ENCODE measurements around the gene CASTOR2.
"Not testable (repeated sequence)": the region's sequence is repeated elsewhere in the genome, so short reads cannot be mapped to it uniquely, and the experiment has no call there.

The CASTOR2 gene

DNA sequence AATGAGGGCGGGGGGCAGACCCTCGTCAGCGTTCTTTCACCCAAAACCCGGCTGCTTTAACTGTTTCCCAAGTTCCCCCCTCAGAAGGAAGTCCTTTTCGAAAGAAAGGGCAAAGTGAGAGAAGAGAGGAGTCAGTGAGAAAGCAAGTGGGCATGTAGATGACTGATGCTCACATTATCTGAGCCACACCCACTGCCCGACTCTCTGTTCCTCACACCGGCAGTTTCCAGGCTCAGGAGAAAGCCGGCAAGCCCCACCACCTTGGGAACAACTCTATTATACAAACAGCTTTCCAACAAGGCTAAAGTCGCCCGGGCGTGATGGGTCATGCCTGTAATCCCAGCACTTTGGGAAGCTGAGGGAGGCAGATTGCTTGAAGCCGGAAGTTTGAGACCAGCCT lies 86.0 kb downstream of the CASTOR2 start:
- DNase-seq (ENCODE audit: low spot score) = no peak

- DNase-seq (ENCODE audit: low spot score) = no peak
These were observed 90.2 kb downstream of the CASTOR2 start for GRCh38 chr7:75054744-75055143.

- DNase-seq (ENCODE audit: low spot score) = no peak
These were observed 90.7 kb downstream of the CASTOR2 start for GRCh38 chr7:75055155-75055554.

DNA sequence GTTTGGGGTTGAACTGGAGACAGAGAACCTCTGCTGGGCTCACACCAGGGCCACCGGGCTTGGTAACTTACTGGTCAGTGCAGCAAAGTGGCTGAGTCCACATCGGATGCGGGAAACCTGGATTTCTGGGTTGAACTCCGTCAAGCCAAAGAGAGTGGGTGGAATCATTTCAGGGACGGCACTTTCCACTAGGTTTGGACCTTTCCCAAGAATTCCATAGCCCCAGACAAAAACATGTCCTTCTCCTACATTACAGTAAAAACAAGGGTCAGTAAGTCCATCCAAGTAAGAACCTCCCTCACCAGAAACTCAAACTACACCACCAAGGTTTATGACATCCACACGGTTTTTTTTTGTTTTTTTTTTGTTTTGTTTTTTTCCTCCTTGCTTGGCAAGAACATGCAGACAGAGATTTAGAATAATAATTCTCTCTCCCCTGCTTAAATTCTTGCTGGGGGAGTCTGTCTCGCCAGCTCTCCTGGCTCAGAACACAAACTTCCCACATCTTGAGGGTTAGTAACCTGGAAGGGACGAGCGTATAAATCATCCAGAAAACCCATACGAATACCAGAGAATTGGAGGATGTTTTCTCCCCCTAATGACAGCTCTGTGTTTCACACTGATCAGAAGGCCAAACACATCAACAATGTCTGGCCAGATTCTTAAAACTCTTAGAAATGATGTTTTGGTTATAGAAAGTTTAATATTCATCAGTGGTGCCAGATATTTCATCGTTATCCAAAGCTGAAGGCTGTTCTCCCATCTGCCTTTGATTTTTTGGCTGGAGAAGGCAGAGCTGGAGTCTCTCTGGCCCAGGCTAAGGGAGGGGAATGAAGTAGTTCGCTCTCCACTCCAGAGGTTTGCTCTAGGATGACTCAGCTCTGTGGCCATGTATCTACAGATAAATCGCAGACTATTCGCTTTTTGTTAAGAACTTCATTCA lies 91.6 kb downstream of the CASTOR2 start:
- DNase-seq (ENCODE audit: low spot score) = no peak

DNA sequence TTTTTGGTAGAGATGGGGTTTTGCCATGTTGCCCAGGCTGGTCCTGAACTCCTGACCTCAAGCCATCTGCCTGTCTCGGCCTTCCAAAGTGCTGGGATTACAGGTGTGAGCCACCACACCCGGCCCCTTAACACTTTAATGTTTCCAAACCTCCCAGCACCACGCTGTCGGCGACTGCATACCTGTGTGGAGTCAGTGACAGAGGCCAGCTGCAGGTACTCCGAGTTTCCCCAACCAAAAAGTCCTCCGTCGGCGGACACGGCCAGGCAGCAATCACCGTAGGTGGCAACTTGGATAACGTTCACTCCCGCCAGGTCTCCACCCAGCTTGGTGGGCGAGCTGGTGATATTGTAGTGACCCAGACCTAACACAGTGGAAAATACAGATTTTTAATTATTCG lies 93.9 kb downstream of the CASTOR2 start:
- DNase-seq (ENCODE audit: low spot score) = no peak

- DNase-seq (ENCODE audit: low spot score) = no peak
These were observed 99.8 kb downstream of the CASTOR2 start for GRCh38 chr7:75064291-75064690.

- no peak for DNase-seq (ENCODE audit: low spot score)
These were observed 100.3 kb downstream of the CASTOR2 start for GRCh38 chr7:75064801-75065200.

- DNase-seq (ENCODE audit: low spot score) = no peak
These were observed 102.0 kb downstream of the CASTOR2 start for GRCh38 chr7:75066521-75066920.

- DNase-seq (ENCODE audit: low spot score) = no peak
These were observed 108.4 kb downstream of the CASTOR2 start for GRCh38 chr7:75072981-75073283.

GRCh38 chr7:75074262-75074641 lies 109.7 kb downstream of the CASTOR2 start:
- DNase-seq (ENCODE audit: low spot score) = not testable (repeated sequence)

All from activated CD4-positive, alpha-beta T cell treated with anti-CD3 and anti-CD28 coated beads, Interleukin-2, Interleukin-4, amounts not matched to agents 100 ng/mL and 50 ng/mL, durations not matched to agents 16 hours and 8 hours (primary cell).